ENCODE measurements around the gene SLC7A8.

DNA sequence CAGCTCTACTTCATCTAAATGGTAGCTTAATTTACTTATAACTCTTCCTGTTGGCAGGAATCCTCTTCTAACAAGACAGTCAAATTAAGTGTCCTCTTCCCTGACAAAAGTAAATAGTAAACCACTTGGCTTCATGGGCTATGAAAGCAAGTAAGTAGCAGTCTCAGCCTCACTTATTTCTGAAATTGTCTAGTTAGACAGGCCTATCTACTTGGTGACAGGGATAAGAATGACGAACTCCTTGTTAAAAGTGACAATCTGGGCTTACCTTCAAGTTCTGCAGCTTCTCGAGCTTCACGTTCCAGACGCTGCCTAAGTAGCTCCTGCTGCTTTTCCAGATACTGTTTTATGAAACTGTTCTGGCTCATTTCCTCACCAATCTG is 93.2 kb downstream of the SLC7A8 start:
- TF ChIP-seq CTCF (IDR thresholded peaks at IDR 0.05), result no peak
- no peak for TF ChIP-seq POLR2A (IDR thresholded peaks at IDR 0.05)

All from adrenal gland (tissue), 5 donors.